NCI-H345 treated with DMSO at 0.1 percent for 48 hours (cell line): Measurements from ENCODE around the gene BRD9.

Experiments
- DNase-seq: peaks from one replicate; lab custom pipeline; 2025; ENCODE audit not compliant: unreplicated experiment; lab: John Stamatoyannopoulos, UW

BRD9 gene

GRCh38 chr5:819078-819477, 73.5 kb downstream of the BRD9 start:
- no peak for DNase-seq

GRCh38 chr5:816176-816575, 76.4 kb downstream of the BRD9 start:
- DNase-seq = no peak

- no peak for DNase-seq
Measured at GRCh38 chr5:815449-815848, 77.2 kb downstream of the BRD9 start.
